ENCODE measurements around the gene SHROOM4. TPM values are rescaled to one million over a fixed set of nuclear protein-coding genes. Genes with fewer than 3 reads are reported as not detected.

Gene SHROOM4
- total RNA-seq, 1 experiment from 2014 or later, result 7.1 TPM

- no peak for TF ChIP-seq MAX (CRISPR knock-in tag; IDR thresholded peaks at IDR 0.05)
Observed at GRCh38 chrX:50629774-50630173, 184.2 kb downstream of the SHROOM4 start (continued).

DNA sequence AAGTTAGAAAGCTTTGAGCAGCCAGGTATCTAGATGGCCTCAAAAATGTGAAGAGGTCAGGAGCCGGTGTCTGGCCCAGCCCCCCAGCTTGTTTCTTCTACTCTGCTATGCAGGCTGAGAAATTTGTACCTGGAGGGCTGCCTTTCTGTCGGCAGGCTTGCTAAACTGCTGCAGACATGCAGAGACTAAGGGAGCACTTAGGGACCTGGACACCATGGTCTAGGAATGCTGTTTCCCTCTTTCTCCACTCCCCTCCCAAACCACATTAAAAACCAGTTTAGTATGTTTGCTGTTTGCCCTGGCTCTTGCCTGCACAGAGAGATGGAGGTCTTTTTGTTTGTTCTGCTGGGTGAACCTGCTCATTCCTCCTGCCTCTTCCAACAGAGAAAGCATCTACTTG, 186.3 kb downstream of the SHROOM4 start:
- Mint-ChIP-seq H3K27ac (no peak overlapping the region), H3K4me1 (peaks cover 25% of the 10 kb centered on the region), H3K36me3 (peaks cover 3% of the 10 kb centered on the region; the same call in 1 of the 2 replicates), H3K4me3 (no peak overlapping the region), H3K9me3 (no peaks in the 10 kb centered on the region), H3K27me3 (ENCODE audit: low read depth) (no peaks in the 10 kb centered on the region)
- ChIA-PET CTCF (interaction anchor here (1.4 kb wide), 1 partner anchor 47 kb away, joined by 3 read pairs; no protein-coding TSS in a partner anchor), POLR2A (no interaction called here)
- TF ChIP-seq ZNF423 (CRISPR knock-in tag; IDR thresholded peaks at IDR 0.05) (no peak), ZBTB21 (CRISPR knock-in tag; IDR thresholded peaks at IDR 0.05; ENCODE audit: borderline replicate concordance) (no peak), ZNF121 (CRISPR knock-in tag; IDR thresholded peaks at IDR 0.05) (no peak), CREB1 (CRISPR knock-in tag; IDR thresholded peaks at IDR 0.05) (no peak), ATF1 (CRISPR knock-in tag; IDR thresholded peaks at IDR 0.05) (no peak), JUN (CRISPR knock-in tag; IDR thresholded peaks at IDR 0.05) (no peak), TEAD4 (CRISPR knock-in tag; IDR thresholded peaks at IDR 0.05) (no peak), NFATC4 (CRISPR knock-in tag; IDR thresholded peaks at IDR 0.05) (no peak), RELA (CRISPR knock-in tag; IDR thresholded peaks at IDR 0.05; ENCODE audit: borderline replicate concordance) (no peak), FOXK1 (CRISPR knock-in tag; IDR thresholded peaks at IDR 0.05) (no peak), NFE2L1 (CRISPR knock-in tag; IDR thresholded peaks at IDR 0.05) (no peak), EMX1 (CRISPR knock-in tag; IDR thresholded peaks at IDR 0.05) (no peak), TEAD1 (CRISPR knock-in tag; IDR thresholded peaks at IDR 0.05) (no peak), ZBTB43 (CRISPR knock-in tag; IDR thresholded peaks at IDR 0.05) (no peak), MYBL2 (CRISPR knock-in tag; IDR thresholded peaks at IDR 0.05) (no peak), AR (CRISPR knock-in tag; IDR thresholded peaks at IDR 0.05) (no peak), ATF6 (CRISPR knock-in tag; IDR thresholded peaks at IDR 0.05) (no peak), ZNF532 (CRISPR knock-in tag; IDR thresholded peaks at IDR 0.05; ENCODE audit: borderline replicate concordance) (no peak)
- TF ChIP-seq, protein P1, sequence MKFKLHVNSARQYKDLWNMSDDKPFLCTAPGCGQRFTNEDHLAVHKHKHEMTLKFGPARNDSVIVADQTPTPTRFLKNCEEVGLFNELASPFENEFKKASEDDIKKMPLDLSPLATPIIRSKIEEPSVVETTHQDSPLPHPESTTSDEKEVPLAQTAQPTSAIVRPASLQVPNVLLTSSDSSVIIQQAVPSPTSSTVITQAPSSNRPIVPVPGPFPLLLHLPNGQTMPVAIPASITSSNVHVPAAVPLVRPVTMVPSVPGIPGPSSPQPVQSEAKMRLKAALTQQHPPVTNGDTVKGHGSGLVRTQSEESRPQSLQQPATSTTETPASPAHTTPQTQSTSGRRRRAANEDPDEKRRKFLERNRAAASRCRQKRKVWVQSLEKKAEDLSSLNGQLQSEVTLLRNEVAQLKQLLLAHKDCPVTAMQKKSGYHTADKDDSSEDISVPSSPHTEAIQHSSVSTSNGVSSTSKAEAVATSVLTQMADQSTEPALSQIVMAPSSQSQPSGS (CRISPR knock-in tag; IDR thresholded peaks at IDR 0.05; ENCODE audit: borderline replicate concordance, low read depth), result no peak
- DNase-seq (ENCODE audit: low spot score), result no peak
- no peak for ATAC-seq

Data from WTC11 (cell line).